Mesenchymal stem cell (in vitro differentiated cells and primary cell): ENCODE measurements around the gene EFNA1.

Experiments used
- DNase-seq: peaks from one replicate; pipeline ENCODE4 v3.0.0-alpha.2; 2013
- H2AFZ ChIP-seq: one replicate; pipeline ENCODE4 v1.6.1; 2013; ENCODE audit warnings: low read depth, mild to moderate bottlenecking, control low read depth, inconsistent platforms, low read length, moderate library complexity
- H2AK5ac ChIP-seq: 2 replicates; pipeline ENCODE4 v1.6.1; 2013; ENCODE audit warnings: low read length, moderate library complexity, mild to moderate bottlenecking, inconsistent platforms; ENCODE audit not compliant: severe bottlenecking
- H2BK120ac ChIP-seq: one replicate; pipeline ENCODE4 v1.6.1; 2013; ENCODE audit warnings: low read depth, mild to moderate bottlenecking, inconsistent platforms, low read length, moderate library complexity
- H2BK12ac ChIP-seq, 2 experiments: one replicate each; pipeline ENCODE4 v1.6.1; 2013; ENCODE audit warnings: inconsistent platforms in 2 of 2, low read length in 2 of 2, mild to moderate bottlenecking in 2 of 2, moderate library complexity in 2 of 2, control low read depth in 1 of 2
- H2BK15ac ChIP-seq: one replicate; pipeline ENCODE4 v1.6.1; 2013; ENCODE audit warnings: mild to moderate bottlenecking, low read depth, inconsistent platforms; ENCODE audit not compliant: poor library complexity, severe bottlenecking
- H2BK5ac ChIP-seq: 2 replicates; pipeline ENCODE4 v1.6.1; 2013; ENCODE audit warnings: low read depth, mild to moderate bottlenecking, low read length, control low read depth, inconsistent platforms; ENCODE audit not compliant: poor library complexity, severe bottlenecking
- H3K14ac ChIP-seq, 2 experiments: one replicate each; pipeline ENCODE4 v1.6.1; 2013; ENCODE audit warnings: inconsistent platforms in 2 of 2, low read length in 2 of 2, control low read depth in 1 of 2, mild to moderate bottlenecking in 1 of 2, moderate library complexity in 1 of 2
- H3K18ac ChIP-seq, 2 experiments: one replicate each; pipeline ENCODE4 v1.6.1; 2013; ENCODE audit warnings: inconsistent platforms in 2 of 2, low read length in 2 of 2, control low read depth in 1 of 2, low read depth in 1 of 2, mild to moderate bottlenecking in 1 of 2
- H3K23ac ChIP-seq, 2 experiments: one replicate each; pipeline ENCODE4 v1.6.1; 2013; ENCODE audit warnings: inconsistent platforms in 2 of 2, low read length in 2 of 2, mild to moderate bottlenecking in 2 of 2, moderate library complexity in 2 of 2, control low read depth in 1 of 2
- H3K27ac ChIP-seq: 2 replicates; pipeline ENCODE4 v1.5.1; 2013; ENCODE audit warnings: mild to moderate bottlenecking, moderate library complexity, low read length, control low read depth, inconsistent platforms; ENCODE audit not compliant: poor library complexity, severe bottlenecking
- H3K27me3 ChIP-seq, 2 experiments: 2 replicates each; pipeline versions ENCODE4 v1.6.1 to v1.7.0; 2013; ENCODE audit warnings: low read length in 2 of 2, mild to moderate bottlenecking in 2 of 2, moderate library complexity in 2 of 2, control low read depth in 1 of 2, inconsistent platforms in 1 of 2; ENCODE audit not compliant: control insufficient read depth in 1 of 2, insufficient read depth in 1 of 2
- H3K36me3 ChIP-seq, 2 experiments: 2 replicates each; pipeline versions ENCODE4 v1.6.1 to v1.7.0; 2013; ENCODE audit warnings: low read length in 2 of 2, control low read depth in 1 of 2, inconsistent platforms in 1 of 2, low read depth in 1 of 2, mild to moderate bottlenecking in 1 of 2; ENCODE audit not compliant: insufficient read depth in 2 of 2, control insufficient read depth in 1 of 2
- H3K4ac ChIP-seq, 2 experiments: one replicate each; pipeline ENCODE4 v1.6.1; 2013; ENCODE audit warnings: inconsistent platforms in 2 of 2, low read length in 2 of 2, mild to moderate bottlenecking in 2 of 2, moderate library complexity in 2 of 2, control low read depth in 1 of 2, low read depth in 1 of 2
- H3K4me1 ChIP-seq: 2 replicates; pipeline ENCODE4 v1.6.1; 2013; ENCODE audit warnings: low read depth, low read length, control low read depth; ENCODE audit not compliant: control insufficient read depth, insufficient read depth
- H3K4me2 ChIP-seq: 2 replicates; pipeline ENCODE4 v1.6.1; 2013; ENCODE audit warnings: low read length, mild to moderate bottlenecking, inconsistent platforms; ENCODE audit not compliant: poor library complexity, severe bottlenecking
- H3K4me3 ChIP-seq, 2 experiments: 2 replicates each; pipeline versions ENCODE4 v1.5.1 to v1.7.0; 2013; ENCODE audit warnings: low read length in 2 of 2, mild to moderate bottlenecking in 2 of 2, control low read depth in 1 of 2, low read depth in 1 of 2; ENCODE audit not compliant: insufficient read depth in 1 of 2
- H3K79me1 ChIP-seq: replicated peaks from 2 replicates; pipeline ENCODE4 v1.6.1; 2013; ENCODE audit warnings: mild to moderate bottlenecking, control low read depth, low read length, inconsistent platforms; ENCODE audit not compliant: poor library complexity, severe bottlenecking
- H3K9ac ChIP-seq: 2 replicates; pipeline ENCODE4 v1.7.0; 2013; ENCODE audit warnings: mild to moderate bottlenecking, low read length, moderate library complexity
- H3K9me3 ChIP-seq: 2 replicates; pipeline ENCODE4 v1.7.0; 2013; ENCODE audit warnings: mild to moderate bottlenecking, low read length; ENCODE audit not compliant: control insufficient read depth
- H4K8ac ChIP-seq: one replicate; pipeline ENCODE4 v1.6.1; 2013; ENCODE audit warnings: inconsistent platforms, mild to moderate bottlenecking, low read length, moderate library complexity
- H4K91ac ChIP-seq: one replicate; pipeline ENCODE4 v1.6.1; 2013; ENCODE audit warnings: mild to moderate bottlenecking, low read length, inconsistent platforms
- WGBS: methylation state at CpG from one replicate; pipeline ENCODE4 v1.1.7; 2013; ENCODE audit warnings: mixed read lengths; 5-methylcytosine and 5-hydroxymethylcytosine counted together

The EFNA1 gene

DNA sequence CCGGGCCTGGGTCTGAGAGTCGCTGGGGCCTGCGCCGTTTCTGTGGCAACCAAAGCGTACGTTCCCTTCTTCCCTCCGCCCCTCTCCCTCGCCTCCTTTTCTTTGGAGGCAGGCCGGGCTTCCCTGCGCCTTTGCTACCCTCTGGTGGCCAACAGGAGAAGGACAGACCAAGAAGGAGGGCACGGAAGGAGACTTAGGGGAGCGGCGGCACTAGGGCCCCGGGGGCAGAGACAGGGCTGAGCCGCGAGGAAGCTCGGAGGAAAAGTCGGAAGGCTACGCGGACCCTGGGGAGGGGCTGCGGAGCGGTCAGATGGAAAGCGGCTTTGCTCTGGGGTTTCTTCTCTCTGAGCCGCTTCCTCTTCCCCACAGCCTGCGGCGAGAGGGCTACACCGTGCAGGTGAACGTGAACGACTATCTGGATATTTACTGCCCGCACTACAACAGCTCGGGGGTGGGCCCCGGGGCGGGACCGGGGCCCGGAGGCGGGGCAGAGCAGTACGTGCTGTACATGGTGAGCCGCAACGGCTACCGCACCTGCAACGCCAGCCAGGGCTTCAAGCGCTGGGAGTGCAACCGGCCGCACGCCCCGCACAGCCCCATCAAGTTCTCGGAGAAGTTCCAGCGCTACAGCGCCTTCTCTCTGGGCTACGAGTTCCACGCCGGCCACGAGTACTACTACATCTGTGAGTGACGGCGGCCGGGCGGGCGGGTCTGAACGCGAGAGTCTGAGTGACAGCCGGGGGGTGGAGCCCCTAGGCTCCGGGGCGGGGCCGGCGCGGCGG is 42.8 kb upstream of the EFNA1 start:
- Histone ChIP-seq H4K8ac (peak overlapping the region; percentile 77), H3K36me3 (peaks cover 0 to 4% of the 10 kb centered on the region in 2 experiments), H3K18ac (peak overlapping the region in 1 of 2 experiments; percentile 46), H3K4me2 (peak overlapping the region; percentile 92), H2BK5ac (no peak overlapping the region), H4K91ac (no peak overlapping the region), H3K4ac (no peak overlapping the region), H3K4me1 (peaks cover 51% of the 10 kb centered on the region), H3K27me3 (peaks cover 43 to 44% of the 10 kb centered on the region in 2 experiments), H3K4me3 (peak overlapping the region; percentile 73 to 84), H3K14ac (no peak overlapping the region), H2AFZ (peak overlapping the region; percentile 72), H3K79me1 (no peaks in the 10 kb centered on the region), H3K9ac (peak overlapping the region; percentile 81), H3K23ac (no peak overlapping the region), H3K27ac (peak overlapping the region; percentile 89), H2BK12ac (peak overlapping the region in 1 of 2 experiments; percentile 8), H2BK15ac (no peak overlapping the region), H3K9me3 (no peaks in the 10 kb centered on the region), H2BK120ac (peak overlapping the region; percentile 23), H2AK5ac (no peak overlapping the region)
- DNase-seq: peak; percentile 96
- under 1% methylated on average over 67 of the region's 67 CpGs for whole genome bisulfite sequencing

DNA sequence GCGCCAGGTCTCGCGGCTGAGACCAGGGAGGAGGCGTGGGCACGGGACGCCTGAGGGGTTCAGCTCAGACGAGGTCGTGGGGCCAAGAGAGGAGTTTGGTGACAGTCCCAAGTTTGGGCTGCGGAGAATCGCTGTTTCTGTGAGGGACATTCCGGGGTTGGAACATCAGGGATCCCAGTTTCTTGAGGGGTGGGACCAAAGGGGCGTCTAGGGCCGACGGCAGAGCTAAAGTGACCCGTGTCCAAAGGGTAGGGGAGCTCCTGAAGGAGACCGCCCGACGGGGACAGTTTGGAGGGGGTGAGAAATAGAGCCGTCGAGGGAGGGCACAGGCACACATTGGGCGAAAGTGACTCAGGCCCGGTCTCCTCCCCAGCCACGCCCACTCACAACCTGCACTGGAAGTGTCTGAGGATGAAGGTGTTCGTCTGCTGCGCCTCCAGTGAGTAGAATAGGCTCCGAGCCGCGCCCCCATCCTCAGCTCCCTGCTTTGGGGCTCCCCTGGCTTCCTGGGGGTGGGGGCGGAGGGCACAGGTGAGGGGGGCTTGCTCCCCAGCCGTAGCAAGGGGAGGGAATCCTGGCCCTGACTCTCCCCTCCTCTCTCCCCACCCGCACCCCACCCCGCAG is 42.1 kb upstream of the EFNA1 start:
- H3K27me3 ChIP-seq: peaks cover 36 to 39% of the 10 kb centered on the region in 2 experiments
- H3K9me3 ChIP-seq: no peaks in the 10 kb centered on the region
- H4K91ac ChIP-seq: no peak overlapping the region
- H3K27ac ChIP-seq: peak overlapping the region; percentile 15
- no peak overlapping the region for H3K23ac ChIP-seq
- no peak overlapping the region for H3K18ac ChIP-seq
- H2BK5ac ChIP-seq: no peak overlapping the region
- no peak overlapping the region for H2BK15ac ChIP-seq
- H3K4ac ChIP-seq: no peak overlapping the region
- no peak overlapping the region for H4K8ac ChIP-seq
- no peak overlapping the region for H3K14ac ChIP-seq
- peaks cover 0 to 4% of the 10 kb centered on the region in 2 experiments for H3K36me3 ChIP-seq
- H2AK5ac ChIP-seq: no peak overlapping the region
- no peak overlapping the region for H2BK120ac ChIP-seq
- peak overlapping the region; percentile 92 for H3K4me2 ChIP-seq
- DNase-seq: peak; percentile 55
- H2BK12ac ChIP-seq: peak overlapping the region in 1 of 2 experiments; percentile 0
- H3K4me1 ChIP-seq: peaks cover 44% of the 10 kb centered on the region
- H2AFZ ChIP-seq: peak overlapping the region; percentile 83
- H3K79me1 ChIP-seq: no peaks in the 10 kb centered on the region
- H3K9ac ChIP-seq: peak overlapping the region; percentile 64
- H3K4me3 ChIP-seq: peak overlapping the region; percentile 73 to 84
- WGBS: 3% methylated on average over 24 of the region's 32 CpGs

DNA sequence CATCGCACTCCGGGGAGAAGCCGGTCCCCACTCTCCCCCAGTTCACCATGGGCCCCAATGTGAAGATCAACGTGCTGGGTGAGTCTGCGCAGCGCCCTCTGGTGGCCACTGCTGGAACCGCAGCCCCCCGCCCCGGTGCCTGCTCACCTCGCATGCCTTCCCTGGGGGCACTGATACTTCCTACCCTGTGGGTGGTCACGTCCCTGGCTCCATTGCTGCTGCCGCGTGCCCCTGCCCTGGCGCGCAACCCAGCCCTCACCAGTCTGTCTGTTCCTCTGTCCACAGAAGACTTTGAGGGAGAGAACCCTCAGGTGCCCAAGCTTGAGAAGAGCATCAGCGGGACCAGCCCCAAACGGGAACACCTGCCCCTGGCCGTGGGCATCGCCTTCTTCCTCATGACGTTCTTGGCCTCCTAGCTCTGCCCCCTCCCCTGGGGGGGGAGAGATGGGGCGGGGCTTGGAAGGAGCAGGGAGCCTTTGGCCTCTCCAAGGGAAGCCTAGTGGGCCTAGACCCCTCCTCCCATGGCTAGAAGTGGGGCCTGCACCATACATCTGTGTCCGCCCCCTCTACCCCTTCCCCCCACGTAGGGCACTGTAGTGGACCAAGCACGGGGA is 41.4 kb upstream of the EFNA1 start:
- Histone ChIP-seq H3K36me3 (peaks cover 0 to 4% of the 10 kb centered on the region in 2 experiments), H3K4ac (peak overlapping the region in 1 of 2 experiments; percentile 60), H3K4me1 (peaks cover 40% of the 10 kb centered on the region), H3K4me2 (no peak overlapping the region), H2BK120ac (no peak overlapping the region), H2BK15ac (peak overlapping the region; percentile 16), H3K4me3 (no peak overlapping the region), H4K91ac (peak overlapping the region; percentile 2), H2BK5ac (no peak overlapping the region), H2BK12ac (no peak overlapping the region), H3K9ac (no peak overlapping the region), H4K8ac (peak overlapping the region; percentile 48), H3K79me1 (no peaks in the 10 kb centered on the region), H3K14ac (peak overlapping the region in 1 of 2 experiments; percentile 74), H3K23ac (no peak overlapping the region), H3K27me3 (peaks cover 30 to 39% of the 10 kb centered on the region in 2 experiments), H2AFZ (no peak overlapping the region), H3K9me3 (no peaks in the 10 kb centered on the region), H2AK5ac (no peak overlapping the region), H3K18ac (no peak overlapping the region), H3K27ac (no peak overlapping the region)
- DNase-seq: peak; percentile 57
- WGBS: 13% methylated on average over 21 of the region's 24 CpGs
